Calu3 (cell line): Measurements from ENCODE around the gene B9D1. TPM values are rescaled to one million over a fixed set of nuclear protein-coding genes. Genes with fewer than 3 reads are reported as not detected.

Experiments
- BruUV-seq: library from RNA; stranded (reverse); fragments of 400-500 nt; replicated peaks from 2 replicates; lab custom pipeline; 2021; lab: Mats Ljungman, UMichigan
- CTCF ChIA-PET: fragments of 300-600 bp; sonication (Branson Sonifier 250); formaldehyde crosslinking; loops from one replicate; lab custom pipeline; 2022; ENCODE audit warnings: antibody characterized with exemption; lab: Charles Lee
- DNase-seq: peaks from one replicate; pipeline ENCODE4 v3.0.0; 2022
- H3K27ac Mint-ChIP-seq: one replicate; pipeline ENCODE4 v1.8.0; 2022; ENCODE audit warnings: mixed read lengths; ENCODE audit not compliant: unreplicated experiment
- H3K27me3 Mint-ChIP-seq: one replicate; pipeline ENCODE4 v1.8.0; 2022; ENCODE audit warnings: mixed read lengths; ENCODE audit not compliant: unreplicated experiment
- H3K36me3 Mint-ChIP-seq: one replicate; pipeline ENCODE4 v1.8.0; 2022; ENCODE audit warnings: mild to moderate bottlenecking, moderate library complexity, mixed read lengths; ENCODE audit not compliant: insufficient read depth, unreplicated experiment
- H3K4me1 Mint-ChIP-seq: one replicate; pipeline ENCODE4 v1.8.0; 2022; ENCODE audit warnings: mild to moderate bottlenecking, low read depth, mixed read lengths; ENCODE audit not compliant: unreplicated experiment
- H3K4me3 Mint-ChIP-seq: one replicate; pipeline ENCODE4 v1.8.0; 2022; ENCODE audit warnings: mild to moderate bottlenecking, low read depth, moderate library complexity, mixed read lengths; ENCODE audit not compliant: unreplicated experiment
- H3K9me3 Mint-ChIP-seq: one replicate; pipeline ENCODE4 v1.8.0; 2022; ENCODE audit warnings: low read depth, mixed read lengths; ENCODE audit not compliant: unreplicated experiment
- intact Hi-C: fragments of 100-400 bp; cut with micrococcal nuclease; formaldehyde crosslinking; loops from one replicate; pipeline ENCODE4 v1.10.0; 2022; ENCODE audit not compliant: unreplicated experiment
- total RNA-seq: library from RNA; stranded (reverse); gene quantifications from 2 replicates; pipeline ENCODE4 v1.2.3, GENCODE V29; 2022
- TF ChIP-seq, protein P1 (sequence below): fragments of 200-600 bp; IDR thresholded peaks from one replicate; pipeline ENCODE4 v1.8.0; 2022; ENCODE audit warnings: antibody characterized with exemption; ENCODE audit not compliant: unreplicated experiment

The B9D1 gene
- total RNA-seq, 1 experiment from 2014 or later, result 14.1 TPM

DNA sequence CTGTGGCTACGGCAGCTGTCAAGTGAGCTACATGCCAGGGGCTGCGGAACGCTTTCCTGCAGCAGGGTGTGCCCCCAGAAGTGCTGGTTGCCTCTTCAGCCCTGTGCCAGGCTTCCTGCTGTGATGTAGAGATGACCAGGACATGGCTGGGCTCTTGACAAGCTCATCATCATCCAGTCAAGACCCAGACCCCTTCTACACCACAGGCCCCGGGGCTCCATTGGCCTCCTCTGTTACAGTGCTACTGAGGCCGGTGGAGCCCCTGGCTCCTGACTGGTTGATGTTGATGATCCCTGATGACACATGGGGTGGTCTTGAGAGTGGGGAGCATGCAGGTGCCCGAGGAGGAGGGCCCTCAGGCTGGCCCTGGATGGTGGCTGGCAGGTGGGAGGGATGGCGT, 50.1 kb downstream of the B9D1 start:
- BruUV-seq, result no TSS peak

DNA sequence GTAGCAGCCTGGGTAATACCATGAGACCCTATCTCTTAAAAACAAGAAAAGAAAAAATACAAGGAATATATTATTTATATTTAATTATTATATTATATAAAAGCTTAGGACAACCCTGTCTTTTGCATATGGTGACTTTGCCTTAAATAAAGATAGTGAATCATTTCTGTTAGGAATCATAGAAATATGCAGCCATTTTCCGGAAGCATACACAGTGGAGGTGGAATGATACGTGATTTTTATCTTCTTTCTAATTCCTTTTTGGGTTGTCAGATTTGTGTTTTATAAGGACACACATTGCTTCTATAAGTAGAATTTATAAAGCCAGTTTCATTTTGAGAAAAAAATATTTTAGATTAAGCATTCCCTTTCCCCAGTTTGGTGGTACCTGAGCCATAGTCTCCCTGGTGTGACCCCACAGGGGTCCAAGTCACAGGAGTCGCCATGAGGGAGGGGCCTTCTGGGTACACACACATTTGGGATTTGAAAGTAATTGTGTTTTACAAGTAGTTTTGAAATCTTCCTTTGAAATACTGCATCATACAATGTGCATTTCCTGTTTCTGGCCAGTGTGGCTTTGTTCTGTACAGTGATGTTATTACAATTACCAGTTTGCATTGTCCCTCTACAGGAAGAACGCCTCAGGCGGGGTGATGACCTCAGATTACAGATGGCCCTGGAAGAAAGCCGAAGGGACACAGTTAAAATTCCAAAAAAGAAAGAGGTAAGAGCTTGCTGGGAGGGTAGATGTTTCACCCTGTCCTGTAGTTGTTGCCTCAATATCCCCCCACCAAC, 50.9 kb downstream of the B9D1 start:
- Mint-ChIP-seq H3K4me3 (no peak overlapping the region), H3K4me1 (no peaks in the 10 kb centered on the region), H3K27me3 (no peaks in the 10 kb centered on the region), H3K36me3 (peaks cover 11% of the 10 kb centered on the region), H3K9me3 (no peaks in the 10 kb centered on the region), H3K27ac (no peak overlapping the region)
- no TSS peak for BruUV-seq
- CTCF ChIA-PET, result no interaction called here
- TF ChIP-seq, protein P1, sequence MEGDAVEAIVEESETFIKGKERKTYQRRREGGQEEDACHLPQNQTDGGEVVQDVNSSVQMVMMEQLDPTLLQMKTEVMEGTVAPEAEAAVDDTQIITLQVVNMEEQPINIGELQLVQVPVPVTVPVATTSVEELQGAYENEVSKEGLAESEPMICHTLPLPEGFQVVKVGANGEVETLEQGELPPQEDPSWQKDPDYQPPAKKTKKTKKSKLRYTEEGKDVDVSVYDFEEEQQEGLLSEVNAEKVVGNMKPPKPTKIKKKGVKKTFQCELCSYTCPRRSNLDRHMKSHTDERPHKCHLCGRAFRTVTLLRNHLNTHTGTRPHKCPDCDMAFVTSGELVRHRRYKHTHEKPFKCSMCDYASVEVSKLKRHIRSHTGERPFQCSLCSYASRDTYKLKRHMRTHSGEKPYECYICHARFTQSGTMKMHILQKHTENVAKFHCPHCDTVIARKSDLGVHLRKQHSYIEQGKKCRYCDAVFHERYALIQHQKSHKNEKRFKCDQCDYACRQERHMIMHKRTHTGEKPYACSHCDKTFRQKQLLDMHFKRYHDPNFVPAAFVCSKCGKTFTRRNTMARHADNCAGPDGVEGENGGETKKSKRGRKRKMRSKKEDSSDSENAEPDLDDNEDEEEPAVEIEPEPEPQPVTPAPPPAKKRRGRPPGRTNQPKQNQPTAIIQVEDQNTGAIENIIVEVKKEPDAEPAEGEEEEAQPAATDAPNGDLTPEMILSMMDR, result no peak
- no peak for DNase-seq
- intact Hi-C loops, result no loop called here

More for the DNA sequence above, 50.1 kb downstream of the B9D1 start:
- Mint-ChIP-seq H3K4me1 (no peaks in the 10 kb centered on the region), H3K27me3 (no peaks in the 10 kb centered on the region), H3K9me3 (no peaks in the 10 kb centered on the region), H3K27ac (no peak overlapping the region), H3K36me3 (peaks cover 12% of the 10 kb centered on the region), H3K4me3 (no peak overlapping the region)
- intact Hi-C loops, result no loop called here
- TF ChIP-seq, protein P1, result no peak
- CTCF ChIA-PET, result no interaction called here
- DNase-seq, result no peak

DNA sequence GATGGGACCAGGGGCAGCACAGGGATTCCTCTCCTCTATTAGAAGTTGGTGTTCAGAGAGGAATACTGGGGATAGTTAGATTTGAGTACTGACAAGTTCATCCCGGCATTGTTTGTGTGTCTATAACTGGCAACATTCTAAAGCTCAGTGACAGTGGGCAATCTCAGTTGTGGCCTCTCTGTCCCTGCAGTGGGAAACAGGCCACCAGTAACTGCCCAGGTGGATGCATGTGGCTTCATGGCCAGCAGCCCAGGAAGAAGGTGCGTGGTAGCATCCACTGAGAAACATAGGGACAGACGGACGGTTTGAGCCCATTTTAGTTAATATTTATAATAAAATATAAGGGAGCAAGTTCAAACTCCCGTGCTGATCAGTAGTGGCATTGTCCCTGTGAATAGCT, 51.5 kb downstream of the B9D1 start:
- intact Hi-C loops, result no loop called here
- H3K9me3 Mint-ChIP-seq, result no peaks in the 10 kb centered on the region
- peaks cover 12% of the 10 kb centered on the region for H3K36me3 Mint-ChIP-seq
- no peak overlapping the region for H3K27ac Mint-ChIP-seq
- H3K4me3 Mint-ChIP-seq, result no peak overlapping the region
- no TSS peak for BruUV-seq
- CTCF ChIA-PET, result no interaction called here
- H3K4me1 Mint-ChIP-seq, result no peaks in the 10 kb centered on the region
- TF ChIP-seq, protein P1, result no peak
- H3K27me3 Mint-ChIP-seq, result no peaks in the 10 kb centered on the region
- no peak for DNase-seq

DNA sequence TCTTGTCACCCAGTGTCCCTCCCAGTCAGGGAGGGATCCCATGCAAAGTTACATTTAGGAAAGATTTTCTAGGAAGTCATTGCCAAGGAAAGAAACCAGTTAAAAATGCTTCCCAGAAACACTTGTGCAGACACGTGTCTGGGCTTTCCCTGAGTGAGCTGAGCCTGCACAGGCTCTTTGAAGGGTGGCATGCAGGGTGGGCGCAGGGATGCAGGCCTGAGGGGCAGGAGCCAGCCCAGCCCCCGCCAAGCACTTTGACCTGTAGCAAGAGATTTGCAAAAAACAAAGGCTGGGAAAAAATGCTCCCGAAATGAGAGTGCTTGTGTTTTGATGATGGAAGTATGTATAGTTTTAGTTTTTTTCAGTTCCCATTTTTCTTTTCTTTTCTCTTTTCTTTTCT, 52.4 kb downstream of the B9D1 start:
- Mint-ChIP-seq H3K36me3 (peaks cover 15% of the 10 kb centered on the region), H3K4me3 (no peak overlapping the region), H3K27ac (no peak overlapping the region), H3K9me3 (no peaks in the 10 kb centered on the region), H3K27me3 (no peaks in the 10 kb centered on the region), H3K4me1 (no peaks in the 10 kb centered on the region)
- TF ChIP-seq, protein P1, result no peak
- CTCF ChIA-PET, result no interaction called here
- intact Hi-C loops, result no loop called here
- no TSS peak for BruUV-seq
- DNase-seq, result no peak
